ENCODE data around the gene SKI. TPM values are rescaled to one million over a fixed set of nuclear protein-coding genes. Genes with fewer than 3 reads are reported as not detected.

SKI gene
- total RNA-seq, 1 donor from 2014 or later: 66.2 TPM

DNA sequence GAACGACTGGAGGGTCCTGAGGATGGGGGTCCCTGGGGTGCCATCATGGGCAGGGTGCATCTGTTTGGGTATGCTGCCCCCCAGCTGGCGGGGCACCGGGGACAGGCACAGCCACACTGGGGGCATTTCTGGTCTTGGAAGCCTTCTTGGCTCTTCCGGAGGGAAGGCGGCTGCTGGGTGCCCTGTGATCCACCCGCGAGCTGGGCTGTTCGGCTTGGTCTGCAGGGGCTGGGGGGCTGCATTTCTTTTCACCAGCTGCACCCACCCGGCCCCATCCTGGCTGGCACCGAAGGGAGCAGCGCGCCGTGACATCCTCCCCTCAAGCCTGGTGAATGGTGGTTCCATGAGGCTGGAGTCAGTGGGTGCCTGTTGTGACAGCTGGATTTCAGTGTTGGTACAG lies 45.7 kb upstream of the SKI start:
- H3K79me2 ChIP-seq (ENCODE audit: insufficient read depth, low read length): no peaks in the 10 kb centered on the region
- H3K4me1 ChIP-seq (ENCODE audit: insufficient read depth, low read length): no peaks in the 10 kb centered on the region
- no peaks in the 10 kb centered on the region for H3K9me3 ChIP-seq (ENCODE audit: insufficient read depth, low read depth, low read length)
- H3K9ac ChIP-seq (ENCODE audit: low read length): no peak overlapping the region
- no peak overlapping the region for H3K4me3 ChIP-seq (ENCODE audit: insufficient read depth, low read depth, low read length)
- peaks cover 3% of the 10 kb centered on the region for H3K4me1 Mint-ChIP-seq (ENCODE audit: low read depth, unreplicated experiment)
- H3K4me3 Mint-ChIP-seq (ENCODE audit: unreplicated experiment): no peak overlapping the region
- H3K4me2 ChIP-seq (ENCODE audit: low read length): no peak overlapping the region
- peaks cover 27% of the 10 kb centered on the region for H3K36me3 Mint-ChIP-seq (ENCODE audit: low read depth, unreplicated experiment)
- no peaks in the 10 kb centered on the region for H3K9me3 Mint-ChIP-seq (ENCODE audit: unreplicated experiment)
- no peak overlapping the region for H2AFZ ChIP-seq (ENCODE audit: low read depth, low read length)
- H3K27ac Mint-ChIP-seq (ENCODE audit: unreplicated experiment): peak overlapping the region; percentile 42
- no peaks in the 10 kb centered on the region for H3K27me3 Mint-ChIP-seq (ENCODE audit: low read depth, unreplicated experiment)
- H3K27me3 ChIP-seq (ENCODE audit: insufficient read depth, low read length): no peaks in the 10 kb centered on the region
- no peak for TF ChIP-seq EZH2 (IDR thresholded peaks at IDR 0.05; ENCODE audit: insufficient read depth, low read length)
- TF ChIP-seq, protein P1, sequence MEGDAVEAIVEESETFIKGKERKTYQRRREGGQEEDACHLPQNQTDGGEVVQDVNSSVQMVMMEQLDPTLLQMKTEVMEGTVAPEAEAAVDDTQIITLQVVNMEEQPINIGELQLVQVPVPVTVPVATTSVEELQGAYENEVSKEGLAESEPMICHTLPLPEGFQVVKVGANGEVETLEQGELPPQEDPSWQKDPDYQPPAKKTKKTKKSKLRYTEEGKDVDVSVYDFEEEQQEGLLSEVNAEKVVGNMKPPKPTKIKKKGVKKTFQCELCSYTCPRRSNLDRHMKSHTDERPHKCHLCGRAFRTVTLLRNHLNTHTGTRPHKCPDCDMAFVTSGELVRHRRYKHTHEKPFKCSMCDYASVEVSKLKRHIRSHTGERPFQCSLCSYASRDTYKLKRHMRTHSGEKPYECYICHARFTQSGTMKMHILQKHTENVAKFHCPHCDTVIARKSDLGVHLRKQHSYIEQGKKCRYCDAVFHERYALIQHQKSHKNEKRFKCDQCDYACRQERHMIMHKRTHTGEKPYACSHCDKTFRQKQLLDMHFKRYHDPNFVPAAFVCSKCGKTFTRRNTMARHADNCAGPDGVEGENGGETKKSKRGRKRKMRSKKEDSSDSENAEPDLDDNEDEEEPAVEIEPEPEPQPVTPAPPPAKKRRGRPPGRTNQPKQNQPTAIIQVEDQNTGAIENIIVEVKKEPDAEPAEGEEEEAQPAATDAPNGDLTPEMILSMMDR (IDR thresholded peaks at IDR 0.05; ENCODE audit: insufficient read depth, low read depth, low read length): no peak
- FAIRE-seq (no peak), DNase-seq (ENCODE audit: low read depth) (no peak)
- H3K36me3 ChIP-seq (ENCODE audit: insufficient read depth, low read length): no peaks in the 10 kb centered on the region
- H4K20me1 ChIP-seq (ENCODE audit: insufficient read depth, low read length): no peaks in the 10 kb centered on the region
- H3K27ac ChIP-seq (ENCODE audit: low read depth, low read length): no peak overlapping the region

- Mint-ChIP-seq H3K9me3 (ENCODE audit: unreplicated experiment) (no peaks in the 10 kb centered on the region), H3K27ac (ENCODE audit: unreplicated experiment) (no peak overlapping the region), H3K36me3 (ENCODE audit: low read depth, unreplicated experiment) (peaks cover 20% of the 10 kb centered on the region), H3K4me3 (ENCODE audit: unreplicated experiment) (no peak overlapping the region), H3K27me3 (ENCODE audit: low read depth, unreplicated experiment) (no peaks in the 10 kb centered on the region), H3K4me1 (ENCODE audit: low read depth, unreplicated experiment) (peaks cover 3% of the 10 kb centered on the region)
- no peaks in the 10 kb centered on the region for H3K36me3 ChIP-seq (ENCODE audit: insufficient read depth, low read length)
- H3K9me3 ChIP-seq (ENCODE audit: insufficient read depth, low read depth, low read length): no peaks in the 10 kb centered on the region
- H3K9ac ChIP-seq (ENCODE audit: low read length): no peak overlapping the region
- no peaks in the 10 kb centered on the region for H3K27me3 ChIP-seq (ENCODE audit: insufficient read depth, low read length)
- no peaks in the 10 kb centered on the region for H3K4me1 ChIP-seq (ENCODE audit: insufficient read depth, low read length)
- H3K79me2 ChIP-seq (ENCODE audit: insufficient read depth, low read length): no peaks in the 10 kb centered on the region
- no peak overlapping the region for H3K4me3 ChIP-seq (ENCODE audit: insufficient read depth, low read depth, low read length)
- no peak overlapping the region for H2AFZ ChIP-seq (ENCODE audit: low read depth, low read length)
- no peaks in the 10 kb centered on the region for H4K20me1 ChIP-seq (ENCODE audit: insufficient read depth, low read length)
- TF ChIP-seq, protein P1 (IDR thresholded peaks at IDR 0.05; ENCODE audit: insufficient read depth, low read depth, low read length): no peak
- no peak for TF ChIP-seq EZH2 (IDR thresholded peaks at IDR 0.05; ENCODE audit: insufficient read depth, low read length)
- no peak overlapping the region for H3K4me2 ChIP-seq (ENCODE audit: low read length)
- DNase-seq (ENCODE audit: low read depth) (no peak), FAIRE-seq (no peak)
- H3K27ac ChIP-seq (ENCODE audit: low read depth, low read length): no peak overlapping the region
Measured at GRCh38 chr1:2183937-2184334, 44.2 kb upstream of the SKI start.

GRCh38 chr1:2184531-2184930 lies 43.6 kb upstream of the SKI start:
- TF ChIP-seq, protein P1 (IDR thresholded peaks at IDR 0.05; ENCODE audit: insufficient read depth, low read depth, low read length): no peak
- no peak for TF ChIP-seq EZH2 (IDR thresholded peaks at IDR 0.05; ENCODE audit: insufficient read depth, low read length)
- FAIRE-seq (no peak), DNase-seq (ENCODE audit: low read depth) (no peak)
- Mint-ChIP-seq H3K4me3 (ENCODE audit: unreplicated experiment) (no peak overlapping the region), H3K4me1 (ENCODE audit: low read depth, unreplicated experiment) (peaks cover 5% of the 10 kb centered on the region), H3K9me3 (ENCODE audit: unreplicated experiment) (no peaks in the 10 kb centered on the region), H3K27ac (ENCODE audit: unreplicated experiment) (no peak overlapping the region), H3K36me3 (ENCODE audit: low read depth, unreplicated experiment) (peaks cover 18% of the 10 kb centered on the region), H3K27me3 (ENCODE audit: low read depth, unreplicated experiment) (no peaks in the 10 kb centered on the region)
- Histone ChIP-seq H3K4me2 (ENCODE audit: low read length) (no peak overlapping the region), H3K4me1 (ENCODE audit: insufficient read depth, low read length) (peaks cover 3% of the 10 kb centered on the region), H3K9ac (ENCODE audit: low read length) (no peak overlapping the region), H3K27ac (ENCODE audit: low read depth, low read length) (no peak overlapping the region), H2AFZ (ENCODE audit: low read depth, low read length) (no peak overlapping the region), H3K36me3 (ENCODE audit: insufficient read depth, low read length) (no peaks in the 10 kb centered on the region), H3K9me3 (ENCODE audit: insufficient read depth, low read depth, low read length) (no peaks in the 10 kb centered on the region), H3K4me3 (ENCODE audit: insufficient read depth, low read depth, low read length) (no peak overlapping the region), H3K27me3 (ENCODE audit: insufficient read depth, low read length) (no peaks in the 10 kb centered on the region), H3K79me2 (ENCODE audit: insufficient read depth, low read length) (no peaks in the 10 kb centered on the region), H4K20me1 (ENCODE audit: insufficient read depth, low read length) (no peaks in the 10 kb centered on the region)

Data from astrocyte (in vitro differentiated cells and primary cell).